ENCODE data around the gene PPP2R3B.

DNA sequence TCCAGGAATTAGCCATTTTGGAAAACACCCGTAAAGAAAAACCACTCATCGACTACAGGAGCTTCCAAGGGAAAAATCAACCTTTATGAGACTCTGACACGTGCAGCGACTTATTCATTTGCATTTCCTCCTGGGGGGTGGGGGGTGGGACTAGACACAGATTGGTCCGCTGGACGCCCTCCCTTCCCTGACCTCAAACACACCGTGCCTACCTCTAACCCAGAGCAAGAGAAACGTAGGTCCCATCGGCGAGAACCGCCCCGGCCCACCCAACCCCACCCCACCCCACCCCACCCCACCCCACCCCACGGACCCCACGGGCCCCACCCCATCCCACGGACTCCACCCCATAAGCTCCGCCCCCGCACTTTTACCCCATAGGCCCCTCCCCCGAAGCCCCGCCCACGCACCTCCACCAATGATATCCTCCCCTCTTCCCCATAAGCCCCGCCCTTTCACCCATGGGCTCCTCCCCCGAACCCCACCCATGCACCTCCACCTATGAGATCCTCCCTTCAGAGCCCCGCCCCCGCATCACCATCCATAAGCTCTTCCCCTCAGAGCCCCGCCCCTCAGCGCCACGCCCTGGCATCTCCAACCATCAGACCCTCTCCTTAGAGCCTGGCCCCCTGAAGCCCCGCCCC lies 69.2 kb downstream of the PPP2R3B start:
- no peak for TF ChIP-seq CTBP1 (IDR thresholded peaks at IDR 0.05; ENCODE audit: borderline replicate concordance)
- TF ChIP-seq SP1 (IDR thresholded peaks at IDR 0.05), result no peak
- no peak for TF ChIP-seq BHLHE40 (IDR thresholded peaks at IDR 0.05; ENCODE audit: borderline replicate concordance)
- TF ChIP-seq L3MBTL2 (conservative IDR thresholded peaks at IDR 0.05), result no peak
- no peak for TF ChIP-seq HDGF (IDR thresholded peaks at IDR 0.05; ENCODE audit: borderline replicate concordance)
- no peak for TF ChIP-seq NFRKB (IDR thresholded peaks at IDR 0.05)
- TF ChIP-seq FOXM1 (IDR thresholded peaks at IDR 0.05; ENCODE audit: borderline replicate concordance), result no peak
- TF ChIP-seq ELF4 (IDR thresholded peaks at IDR 0.05), result no peak
- no peak for TF ChIP-seq SUZ12 (IDR thresholded peaks at IDR 0.05)
- TF ChIP-seq LEF1 (IDR thresholded peaks at IDR 0.05; ENCODE audit: borderline replicate concordance), result no peak
- no peak for TF ChIP-seq PKNOX1 (IDR thresholded peaks at IDR 0.05)
- no peak for TF ChIP-seq ZNF384 (IDR thresholded peaks at IDR 0.05)
- no peak for TF ChIP-seq FOXK2 (IDR thresholded peaks at IDR 0.05)
- no peak for TF ChIP-seq ARNT (IDR thresholded peaks at IDR 0.05)
